HEK293 (cell line): Measurements from ENCODE around the gene PRKACB.
A peak's percentile ranks its signal among the peaks of the same experiment; 100 is the strongest.

Experiments
- CTCF ChIA-PET: fragments of 350-600 bp; formaldehyde crosslinking; extraction: SDS; loops from one replicate; lab custom pipeline; 2021; ENCODE audit warnings: antibody characterized with exemption; lab: Yijun Ruan, JAX
- POLR2A ChIA-PET: fragments of 300-600 bp; formaldehyde crosslinking; extraction: SDS; loops from one replicate; lab custom pipeline; 2020; ENCODE audit warnings: antibody characterized with exemption, inconsistent platforms; lab: Yijun Ruan, JAX
- H3K27ac ChIP-seq: fragments of 200-500 bp; sonication (Bioruptor generic); 2 replicates; pipeline ENCODE4 v1.5.1; 2014; ENCODE audit warnings: low read depth, low read length, control low read depth, inconsistent platforms; ENCODE audit errors: extremely low read depth
- H3K36me3 ChIP-seq, 2 experiments: fragments of 200-500 bp in 1 of 2; sonication (Bioruptor generic) in 1 of 2; 1 replicate in 1 of 2; 2 replicates in 1 of 2; pipeline ENCODE4 v1.5.1; 2014 to 2017; ENCODE audit warnings: inconsistent platforms in 2 of 2, low read length in 2 of 2; ENCODE audit not compliant: control insufficient read depth in 2 of 2, insufficient read depth in 1 of 2
- H3K4me1 ChIP-seq: fragments of 200-500 bp; sonication (Bioruptor generic); 2 replicates; pipeline ENCODE4 v1.5.1; 2014; ENCODE audit warnings: mild to moderate bottlenecking, low read length, inconsistent platforms; ENCODE audit not compliant: control insufficient read depth, insufficient read depth
- H3K4me3 ChIP-seq: 2 replicates; pipeline ENCODE4 v1.5.1; 2011; ENCODE audit warnings: low read depth, mild to moderate bottlenecking, control low read depth, low read length, moderate library complexity
- H3K9me3 ChIP-seq: fragments of 200-500 bp; sonication (Bioruptor generic); 2 replicates; pipeline ENCODE4 v1.5.1; 2014; ENCODE audit warnings: low read depth, low read length, inconsistent platforms; ENCODE audit not compliant: control insufficient read depth, insufficient read depth
- ELK4 ChIP-seq: IDR thresholded peaks from 2 replicates; pipeline ENCODE4 v1.6.1; 2011; ENCODE audit warnings: mild to moderate bottlenecking, low read depth, low read length, borderline replicate concordance
- FEZF1 ChIP-seq: fragments of 450-650 bp; formaldehyde crosslinking; IDR thresholded peaks from 2 replicates; pipeline ENCODE4 v1.5.1; 2016; ENCODE audit warnings: missing biosample characterization, missing genetic modification characterization
- GFI1B ChIP-seq: fragments of 450-650 bp; formaldehyde crosslinking; IDR thresholded peaks from 2 replicates; pipeline ENCODE4 v1.5.1; 2016; ENCODE audit warnings: missing biosample characterization, missing genetic modification characterization
- GLI4 ChIP-seq: fragments of 450-650 bp; formaldehyde crosslinking; IDR thresholded peaks from 2 replicates; pipeline ENCODE4 v1.5.1; 2016; ENCODE audit warnings: missing biosample characterization, missing genetic modification characterization
- GLIS1 ChIP-seq: fragments of 450-650 bp; formaldehyde crosslinking; IDR thresholded peaks from 2 replicates; pipeline ENCODE4 v1.5.1; 2016; ENCODE audit warnings: missing biosample characterization, missing genetic modification characterization
- INSM2 ChIP-seq: fragments of 450-650 bp; formaldehyde crosslinking; IDR thresholded peaks from 2 replicates; pipeline ENCODE4 v1.5.1; 2016; ENCODE audit warnings: missing biosample characterization, missing genetic modification characterization
- KLF8 ChIP-seq: fragments of 450-650 bp; formaldehyde crosslinking; IDR thresholded peaks from 2 replicates; pipeline ENCODE4 v1.5.1; 2016; ENCODE audit warnings: missing biosample characterization, missing genetic modification characterization
- KLF9 ChIP-seq: fragments of 450-650 bp; formaldehyde crosslinking; IDR thresholded peaks from 2 replicates; pipeline ENCODE4 v1.5.1; 2016; ENCODE audit warnings: missing biosample characterization, missing genetic modification characterization, low read depth
- MEIS1 ChIP-seq: sonication (generic); formaldehyde crosslinking; IDR thresholded peaks from 2 replicates; pipeline ENCODE4 v1.8.1; 2022; ENCODE audit warnings: missing genetic modification reagents, mild to moderate bottlenecking, borderline replicate concordance
- OSR2 ChIP-seq: fragments of 450-650 bp; formaldehyde crosslinking; IDR thresholded peaks from 2 replicates; pipeline ENCODE4 v1.5.1; 2016; ENCODE audit warnings: missing biosample characterization, missing genetic modification characterization
- OVOL3 ChIP-seq: fragments of 450-650 bp; formaldehyde crosslinking; IDR thresholded peaks from 2 replicates; pipeline ENCODE4 v1.5.1; 2016; ENCODE audit warnings: missing biosample characterization, missing genetic modification characterization
- SETDB1 ChIP-seq: IDR thresholded peaks from one replicate; pipeline ENCODE4 v1.6.1; 2017; ENCODE audit warnings: mild to moderate bottlenecking, low read length, moderate library complexity, mixed read lengths; ENCODE audit not compliant: insufficient read length
- SP3 ChIP-seq: fragments of 450-650 bp; formaldehyde crosslinking; IDR thresholded peaks from 2 replicates; pipeline ENCODE4 v1.5.1; 2016; ENCODE audit warnings: missing biosample characterization, missing genetic modification characterization
- SP7 ChIP-seq: fragments of 450-650 bp; formaldehyde crosslinking; IDR thresholded peaks from 2 replicates; pipeline ENCODE4 v1.5.1; 2016; ENCODE audit warnings: missing biosample characterization, missing genetic modification characterization
- TCF7L2 ChIP-seq: IDR thresholded peaks from 2 replicates; pipeline ENCODE4 v1.6.1; 2011; ENCODE audit warnings: low read depth, mild to moderate bottlenecking, inconsistent platforms, low read length, moderate library complexity, borderline replicate concordance
- ZBTB7A ChIP-seq: fragments of 450-650 bp; formaldehyde crosslinking; IDR thresholded peaks from 2 replicates; pipeline ENCODE4 v1.5.1; 2016; ENCODE audit warnings: low read depth, missing biosample characterization, missing genetic modification characterization
- ZIC2 ChIP-seq: fragments of 450-650 bp; formaldehyde crosslinking; IDR thresholded peaks from 2 replicates; pipeline ENCODE4 v1.5.1; 2016; ENCODE audit warnings: missing biosample characterization, missing genetic modification characterization
- ZNF112 ChIP-seq: fragments of 450-650 bp; formaldehyde crosslinking; IDR thresholded peaks from 2 replicates; pipeline ENCODE4 v1.5.0; 2017; ENCODE audit warnings: missing biosample characterization, missing genetic modification characterization
- ZNF146 ChIP-seq: fragments of 450-650 bp; formaldehyde crosslinking; IDR thresholded peaks from 2 replicates; pipeline ENCODE4 v1.5.1; 2016; ENCODE audit warnings: missing biosample characterization, missing genetic modification characterization
- ZNF155 ChIP-seq: fragments of 450-650 bp; formaldehyde crosslinking; IDR thresholded peaks from 2 replicates; pipeline ENCODE4 v1.5.1; 2016; ENCODE audit warnings: missing biosample characterization, missing genetic modification characterization
- ZNF16 ChIP-seq: fragments of 450-650 bp; formaldehyde crosslinking; IDR thresholded peaks from 2 replicates; pipeline ENCODE4 v1.5.1; 2016; ENCODE audit warnings: low read depth, missing biosample characterization, missing genetic modification characterization
- ZNF184 ChIP-seq: fragments of 450-650 bp; IDR thresholded peaks from 2 replicates; pipeline ENCODE4 v1.5.1; 2018; ENCODE audit warnings: missing biosample characterization, mild to moderate bottlenecking, missing genetic modification characterization
- ZNF211 ChIP-seq: fragments of 450-650 bp; formaldehyde crosslinking; IDR thresholded peaks from 2 replicates; pipeline ENCODE4 v1.5.1; 2016; ENCODE audit warnings: low read depth, missing biosample characterization, missing genetic modification characterization
- ZNF239 ChIP-seq: fragments of 450-650 bp; formaldehyde crosslinking; IDR thresholded peaks from 2 replicates; pipeline ENCODE4 v1.5.1; 2016; ENCODE audit warnings: missing biosample characterization, missing genetic modification characterization
- ZNF404 ChIP-seq: fragments of 450-650 bp; formaldehyde crosslinking; IDR thresholded peaks from 2 replicates; pipeline ENCODE4 v1.5.1; 2017; ENCODE audit warnings: missing biosample characterization, missing genetic modification characterization
- ZNF426 ChIP-seq: fragments of 450-650 bp; formaldehyde crosslinking; IDR thresholded peaks from 2 replicates; pipeline ENCODE4 v1.5.1; 2017; ENCODE audit warnings: missing biosample characterization, missing genetic modification characterization, mild to moderate bottlenecking, inconsistent platforms, moderate library complexity
- ZNF433 ChIP-seq: fragments of 450-650 bp; formaldehyde crosslinking; IDR thresholded peaks from 2 replicates; pipeline ENCODE4 v1.5.1; 2016; ENCODE audit warnings: missing biosample characterization, missing genetic modification characterization, low read depth
- ZNF48 ChIP-seq: fragments of 450-650 bp; formaldehyde crosslinking; IDR thresholded peaks from 2 replicates; pipeline ENCODE4 v1.5.1; 2016; ENCODE audit warnings: missing biosample characterization, missing genetic modification characterization
- ZNF558 ChIP-seq: fragments of 450-650 bp; formaldehyde crosslinking; IDR thresholded peaks from 2 replicates; pipeline ENCODE4 v1.5.1; 2016; ENCODE audit warnings: missing biosample characterization, missing genetic modification characterization
- ZNF561 ChIP-seq: fragments of 450-650 bp; IDR thresholded peaks from 2 replicates; pipeline ENCODE4 v1.5.1; 2018; ENCODE audit warnings: missing biosample characterization, missing genetic modification characterization, borderline replicate concordance
- ZNF571 ChIP-seq: fragments of 450-650 bp; formaldehyde crosslinking; IDR thresholded peaks from 2 replicates; pipeline ENCODE4 v1.5.0; 2017; ENCODE audit warnings: missing biosample characterization, missing genetic modification characterization
- ZNF624 ChIP-seq: fragments of 450-650 bp; formaldehyde crosslinking; IDR thresholded peaks from 2 replicates; pipeline ENCODE4 v1.5.1; 2017; ENCODE audit warnings: missing biosample characterization, missing genetic modification characterization
- ZNF629 ChIP-seq: fragments of 450-650 bp; formaldehyde crosslinking; IDR thresholded peaks from 2 replicates; pipeline ENCODE4 v1.5.1; 2017; ENCODE audit warnings: missing biosample characterization, missing genetic modification characterization
- ZNF654 ChIP-seq: fragments of 450-650 bp; formaldehyde crosslinking; IDR thresholded peaks from 2 replicates; pipeline ENCODE4 v1.5.1; 2016; ENCODE audit warnings: low read depth, missing biosample characterization, missing genetic modification characterization
- ZSCAN5A ChIP-seq: fragments of 450-650 bp; formaldehyde crosslinking; IDR thresholded peaks from 2 replicates; pipeline ENCODE4 v1.5.1; 2016; ENCODE audit warnings: missing biosample characterization, missing genetic modification characterization
- TF ChIP-seq, protein P1 (sequence below): fragments of 450-650 bp; formaldehyde crosslinking; IDR thresholded peaks from 2 replicates; pipeline ENCODE4 v1.5.1; 2016; ENCODE audit warnings: missing biosample characterization, missing genetic modification characterization

The PRKACB gene

GRCh38 chr1:84156210-84156621 lies 12.1 kb downstream of the PRKACB start:
- Histone ChIP-seq H3K4me1 (no peaks in the 10 kb centered on the region), H3K36me3 (no peaks in the 10 kb centered on the region), H3K4me3 (no peak overlapping the region), H3K9me3 (no peaks in the 10 kb centered on the region), H3K27ac (no peak overlapping the region)
- TF ChIP-seq SETDB1 (no peak), ELK4 (no peak), ZSCAN5A (no peak), ZNF426 (no peak), KLF9 (tag by site-specific recombination) (no peak), ZNF654 (tag by site-specific recombination) (0 out of 2 replicates have a peak, but pooled peaks have one; percentile 8), ZNF629 (peak; percentile 47), ZNF571 (tag by site-specific recombination) (0 out of 2 replicates have a peak, but pooled peaks have one; percentile 29), GFI1B (tag by site-specific recombination) (no peak), ZNF112 (tag by site-specific recombination) (0 out of 2 replicates have a peak, but pooled peaks have one; percentile 29), FEZF1 (tag by site-specific recombination) (peak; percentile 37; the same call in 1 of the 2 replicates), GLIS1 (peak; percentile 55; the same call in 1 of the 2 replicates), ZNF558 (no peak), ZBTB7A (tag by site-specific recombination) (no peak), INSM2 (tag by site-specific recombination) (no peak), ZNF16 (no peak), SP7 (tag by site-specific recombination) (peak; percentile 51; the same call in 1 of the 2 replicates), OVOL3 (tag by site-specific recombination) (no peak), TCF7L2 (no peak), ZIC2 (tag by site-specific recombination) (peak; percentile 44; the same call in 1 of the 2 replicates), ZNF211 (tag by site-specific recombination) (no peak), ZNF561 (no peak), ZNF184 (0 out of 2 replicates have a peak, but pooled peaks have one; percentile 49), GLI4 (tag by site-specific recombination) (no peak), OSR2 (tag by site-specific recombination) (peak; percentile 71), MEIS1 (CRISPR knock-in tag) (peak; percentile 70; the same call in 1 of the 2 replicates), ZNF624 (tag by site-specific recombination) (no peak), SP3 (tag by site-specific recombination) (0 out of 2 replicates have a peak, but pooled peaks have one; percentile 10), ZNF155 (no peak), ZNF433 (tag by site-specific recombination) (no peak), ZNF146 (no peak), KLF8 (tag by site-specific recombination) (no peak), ZNF404 (tag by site-specific recombination) (no peak), ZNF48 (tag by site-specific recombination) (no peak), ZNF239 (tag by site-specific recombination) (no peak)
- TF ChIP-seq, protein P1, sequence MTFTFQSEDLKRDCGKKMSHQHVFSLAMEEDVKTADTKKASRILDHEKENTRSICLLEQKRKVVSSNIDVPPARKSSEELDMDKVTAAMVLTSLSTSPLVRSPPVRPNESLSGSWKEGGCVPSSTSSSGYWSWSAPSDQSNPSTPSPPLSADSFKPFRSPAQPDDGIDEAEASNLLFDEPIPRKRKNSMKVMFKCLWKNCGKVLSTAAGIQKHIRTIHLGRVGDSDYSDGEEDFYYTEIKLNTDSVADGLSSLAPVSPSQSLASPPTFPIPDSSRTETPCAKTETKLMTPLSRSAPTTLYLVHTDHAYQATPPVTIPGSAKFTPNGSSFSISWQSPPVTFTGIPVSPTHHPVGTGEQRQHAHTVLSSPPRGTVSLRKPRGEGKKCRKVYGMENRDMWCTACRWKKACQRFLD (tag by site-specific recombination) = no peak
- CTCF ChIA-PET = interaction anchor here (0.5 to 0.6 kb wide), 2 partner anchors 259 to 548 kb away, joined by 3 read pairs; no protein-coding TSS in a partner anchor
- POLR2A ChIA-PET = no interaction called here
